Right kidney (tissue), 1 donor: Measurements from ENCODE around the gene LSM7.
"Not testable (repeated sequence)": the region's sequence is repeated elsewhere in the genome, so short reads cannot be mapped to it uniquely, and the experiment has no call there.

Experiments
- DNase-seq: peaks from one replicate; pipeline ENCODE4 v3.0.0-alpha.2; 2016

Gene LSM7

DNA sequence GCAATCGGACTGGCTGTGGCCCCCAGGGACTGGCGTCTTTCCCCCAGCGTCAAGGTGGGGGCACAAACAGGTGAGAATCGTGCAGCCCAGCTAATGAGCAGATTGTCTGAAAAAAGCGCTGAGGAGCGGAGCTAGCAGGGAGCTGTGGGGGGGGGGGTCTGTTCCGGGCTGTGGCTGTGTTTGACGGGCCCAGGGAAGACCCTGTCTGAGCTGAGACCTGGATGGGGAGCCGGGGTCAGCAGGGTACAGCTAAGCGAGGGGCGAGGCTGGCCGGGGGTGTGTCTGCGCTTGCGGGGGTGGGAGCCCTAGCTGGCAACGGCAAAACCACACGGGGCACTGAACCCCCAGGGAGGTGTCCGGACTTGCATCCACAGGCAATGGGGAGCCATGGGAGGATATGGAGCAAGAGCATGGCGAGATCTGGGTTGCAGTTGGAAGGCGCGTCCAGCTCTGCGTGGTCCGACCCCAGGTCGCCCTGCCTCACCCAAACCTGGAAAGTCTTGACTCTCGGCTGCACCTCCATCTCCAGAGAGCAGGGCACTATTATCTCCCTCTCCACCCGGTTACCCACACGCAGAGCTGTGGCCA lies 25.1 kb downstream of the LSM7 start:
- no peak for DNase-seq

- peak; percentile 76 for DNase-seq
Measured at GRCh38 chr19:2302319-2303210, 25.8 kb downstream of the LSM7 start.

- no peak for DNase-seq
Measured at GRCh38 chr19:2300533-2300932, 27.9 kb downstream of the LSM7 start.

DNA sequence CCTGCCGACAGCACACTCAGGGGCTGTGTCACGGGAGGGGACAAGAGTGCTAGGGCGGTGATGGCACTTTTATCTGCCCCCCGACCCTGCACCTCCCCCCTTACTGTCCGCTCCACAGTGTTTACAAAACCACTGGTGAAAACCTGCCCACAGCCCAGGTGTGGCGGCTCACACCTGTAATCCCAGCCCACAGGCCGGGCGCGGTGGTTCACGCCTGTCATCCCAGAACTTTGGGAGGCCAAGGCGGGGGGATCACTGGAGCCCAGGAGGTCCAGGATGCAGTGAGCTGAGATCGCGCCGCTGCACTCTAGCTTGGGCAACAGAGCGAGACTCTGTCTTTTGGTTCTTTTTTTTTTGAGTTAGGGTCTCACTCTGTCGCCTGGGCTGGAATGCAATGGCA lies 32.2 kb downstream of the LSM7 start:
- DNase-seq: peak; percentile 3

DNA sequence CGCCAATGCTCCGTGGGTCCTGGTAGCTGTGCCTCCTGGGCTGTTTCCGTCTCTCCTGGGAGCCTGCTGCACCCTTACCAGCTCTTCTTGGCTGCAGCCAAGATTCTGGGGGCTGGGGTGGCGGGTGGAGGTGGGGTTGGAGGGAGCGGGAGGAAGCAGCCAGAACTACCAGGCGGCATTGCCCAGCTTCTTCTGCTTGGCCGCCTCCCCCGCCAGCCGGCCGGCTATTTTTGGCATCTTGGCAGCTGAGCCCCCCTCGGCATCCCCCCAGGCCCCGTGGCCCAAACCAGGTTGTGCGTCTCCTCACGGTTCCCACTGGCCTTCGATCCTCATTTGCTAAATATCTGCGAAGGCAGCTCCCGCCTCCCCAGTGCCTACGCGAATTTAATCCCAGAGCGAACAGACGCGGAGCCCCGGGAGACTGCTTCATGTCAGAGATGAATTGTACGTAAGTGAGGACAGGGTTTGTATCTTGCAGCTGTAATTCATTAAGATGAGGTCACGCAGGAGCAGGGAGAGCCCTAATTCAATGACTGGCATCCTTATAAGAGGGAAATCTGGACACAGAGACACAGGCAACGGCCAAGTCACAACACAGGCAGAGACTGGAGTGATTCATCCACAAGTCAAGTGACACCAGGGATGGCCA lies 33.6 kb downstream of the LSM7 start:
- no peak for DNase-seq

GRCh38 chr19:2291185-2291751 lies 37.1 kb downstream of the LSM7 start:
- DNase-seq: peak; percentile 74

- DNase-seq: peak; percentile 69
Measured at GRCh38 chr19:2290441-2291184, 37.8 kb downstream of the LSM7 start.

GRCh38 chr19:2289714-2290435 lies 38.5 kb downstream of the LSM7 start:
- DNase-seq: peak; percentile 60

DNA sequence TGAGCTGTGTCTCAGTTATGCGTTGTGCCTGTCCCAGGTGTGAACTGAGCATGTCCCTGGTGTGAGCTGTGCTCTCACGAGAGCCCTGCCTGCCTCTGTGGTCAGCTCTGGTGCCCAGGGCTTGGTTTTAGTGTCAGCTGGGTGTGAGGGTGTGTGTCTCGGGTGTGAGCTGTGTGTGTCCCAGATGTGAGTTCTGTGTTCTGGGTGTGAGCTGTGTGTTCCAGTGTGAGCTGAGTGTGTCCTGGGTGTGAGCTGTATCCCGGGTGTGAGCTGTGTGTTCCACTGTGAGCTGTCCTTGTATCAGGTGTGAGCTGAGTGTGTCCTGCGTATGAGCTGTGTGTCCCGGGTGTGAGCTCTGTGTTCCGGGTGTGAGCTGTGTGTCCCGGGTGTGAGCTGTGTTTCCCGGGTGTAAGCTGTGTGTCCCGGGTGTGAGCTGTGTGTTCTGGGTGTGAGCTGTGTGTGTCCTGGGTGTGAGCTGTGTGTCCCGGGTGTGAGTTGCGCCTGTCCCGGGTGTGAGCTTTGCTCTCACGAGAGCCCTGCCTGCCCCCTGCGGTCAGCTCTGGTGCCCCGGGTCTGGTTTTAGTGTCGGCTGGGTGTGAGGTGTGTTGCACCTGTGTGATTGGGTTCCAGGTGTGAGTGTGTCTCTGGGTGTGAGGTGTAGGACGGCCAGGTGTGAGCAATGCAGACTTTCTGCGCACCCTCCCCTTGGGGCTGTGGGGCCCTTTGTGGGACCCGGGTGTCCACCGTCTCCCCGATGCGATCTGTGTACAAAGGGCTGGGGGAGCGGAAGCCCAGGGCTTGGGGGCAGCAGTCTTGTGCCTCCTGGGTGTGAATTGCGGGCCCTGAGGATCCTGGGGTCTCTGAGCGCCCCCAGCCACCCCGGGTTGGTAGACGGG lies 39.3 kb downstream of the LSM7 start:
- DNase-seq: no peak

DNA sequence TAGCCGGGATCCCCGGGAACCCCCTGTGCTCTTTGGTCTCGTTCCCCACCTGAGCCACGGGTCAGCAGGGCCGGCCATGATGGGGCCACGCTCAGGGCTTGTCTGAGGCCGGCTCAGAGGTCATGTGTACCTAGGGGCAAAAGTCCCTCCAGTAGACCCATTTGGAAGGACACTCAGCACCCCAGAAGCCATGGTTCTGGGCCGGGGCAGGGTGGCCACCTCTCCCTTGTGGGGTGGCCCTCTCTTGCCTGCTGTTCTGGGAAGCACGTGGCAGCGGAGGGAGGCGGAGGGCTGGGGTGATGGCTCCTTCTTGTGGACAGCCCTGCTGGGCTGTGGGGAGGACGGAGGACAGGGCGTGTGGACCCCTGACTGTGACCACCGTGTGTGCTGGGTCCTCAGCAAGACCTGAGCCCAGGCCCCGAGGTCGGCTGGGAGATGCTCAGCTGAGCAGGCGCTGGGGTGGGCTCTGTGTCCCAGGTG lies 40.0 kb downstream of the LSM7 start:
- no peak for DNase-seq

DNA sequence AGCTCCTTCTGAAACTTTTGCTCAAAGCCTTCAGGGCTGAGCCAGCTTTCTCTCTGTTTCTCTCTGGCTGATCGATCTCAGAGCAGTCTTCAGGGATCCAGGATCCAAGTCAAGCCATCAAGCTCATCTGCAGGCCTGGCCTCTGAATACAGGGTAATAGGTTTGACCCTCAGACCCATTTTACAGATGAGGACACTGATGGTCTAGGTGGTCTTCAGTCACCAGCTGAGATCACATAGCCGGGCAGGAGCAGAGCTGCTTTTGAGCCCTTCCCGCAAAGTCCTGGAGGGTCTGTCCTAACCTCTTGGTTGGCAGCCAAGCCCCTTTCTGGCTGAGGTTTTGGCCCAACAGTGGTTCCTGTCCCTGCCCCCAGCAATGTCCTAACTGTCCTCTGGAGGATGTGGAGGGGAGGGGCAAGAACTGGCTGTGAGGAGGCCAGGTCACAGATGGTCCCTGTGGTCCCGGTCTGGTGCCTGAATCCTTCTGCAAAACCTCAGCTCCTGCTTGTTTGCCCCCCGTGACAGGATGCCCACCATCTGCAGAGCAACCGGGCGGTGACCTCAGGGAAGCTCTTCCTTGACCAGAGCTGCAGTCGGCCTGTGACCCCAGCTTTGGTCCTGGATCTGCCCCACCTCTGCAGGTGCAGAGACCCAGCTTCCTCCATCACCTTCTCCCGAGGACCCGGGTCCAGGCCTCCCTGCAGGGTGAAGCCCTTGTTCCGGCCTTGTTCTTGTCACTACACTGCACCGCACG lies 40.6 kb downstream of the LSM7 start:
- no peak for DNase-seq

GRCh38 chr19:2286402-2287140 lies 41.8 kb downstream of the LSM7 start:
- DNase-seq: no peak

DNA sequence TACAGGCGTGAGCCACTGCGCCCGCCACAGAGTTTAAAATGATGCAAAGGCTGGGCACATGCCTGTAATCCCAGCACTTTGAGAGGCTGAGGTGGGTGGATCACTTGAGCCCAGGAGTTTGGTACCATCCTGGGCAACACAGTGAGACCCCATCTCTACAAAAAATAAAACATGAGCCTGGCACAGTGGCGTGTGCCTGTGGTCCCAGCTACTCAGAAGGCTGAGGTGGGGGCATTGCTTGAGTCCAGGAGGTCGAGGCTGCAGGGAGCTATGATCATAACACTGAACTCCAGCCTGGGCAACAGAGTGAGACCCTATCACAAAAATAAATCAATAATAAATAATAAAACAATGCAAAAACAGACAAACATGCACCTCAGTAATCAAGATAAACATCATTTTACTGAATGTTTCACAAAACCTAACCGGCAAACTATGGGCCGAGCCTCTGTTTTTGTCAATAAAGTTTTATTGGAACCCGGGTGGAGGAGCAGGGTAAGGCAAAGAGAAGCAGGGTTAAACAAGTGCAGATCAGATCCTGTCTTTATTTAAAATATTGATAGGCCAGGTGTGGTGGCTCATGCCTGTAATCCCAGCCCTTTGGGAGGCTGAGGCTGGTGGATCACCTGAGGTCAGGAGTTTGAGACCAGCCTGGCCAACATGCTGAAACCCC lies 44.4 kb downstream of the LSM7 start:
- no peak for DNase-seq

GRCh38 chr19:2282862-2283237 lies 45.5 kb downstream of the LSM7 start:
- DNase-seq: no peak

DNA sequence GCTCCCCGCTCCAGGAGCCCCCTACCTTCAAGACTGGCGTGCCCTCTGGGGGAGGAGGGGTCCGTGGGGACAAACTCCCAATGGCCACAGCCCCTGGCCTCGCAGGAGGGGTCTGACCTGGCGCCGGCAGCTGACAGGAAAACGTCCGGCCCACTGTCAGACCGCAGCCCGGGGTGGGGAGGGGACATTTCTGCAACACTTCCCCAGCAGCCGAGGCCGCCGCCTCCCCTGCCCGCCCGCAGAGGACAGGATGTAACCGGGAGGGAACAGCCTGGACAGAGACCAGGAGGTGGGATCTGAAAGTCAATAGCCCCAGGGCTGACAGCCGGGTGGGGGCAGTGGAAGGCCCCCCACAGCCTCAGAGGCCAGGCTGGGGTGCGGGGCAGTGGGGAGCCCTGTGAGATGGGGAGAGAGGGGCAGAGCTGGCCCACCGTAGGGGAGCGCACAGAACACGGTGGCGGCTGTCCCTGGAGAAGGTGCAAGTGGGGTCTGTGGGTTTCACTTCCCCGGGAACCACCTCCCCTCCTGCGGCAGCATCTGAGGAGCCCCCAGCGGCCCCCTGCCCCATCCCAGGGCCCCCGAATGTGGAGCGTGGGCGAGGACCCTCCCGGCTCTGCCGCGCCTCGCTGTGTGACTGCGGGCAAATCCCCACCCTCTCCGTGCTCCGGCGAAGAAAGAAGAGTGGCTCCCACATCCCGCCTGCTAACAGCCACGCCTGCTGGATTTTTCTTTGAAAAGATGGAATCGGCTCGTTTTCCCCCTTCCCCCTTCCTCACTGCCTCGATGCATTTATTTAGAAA lies 46.1 kb downstream of the LSM7 start, which contains the start of gene PEAK3:
PEAK3 (minus strand) TSS at position 114 of the 800 bp plus-strand sequence. CDS start 1,244 bp downstream, outside the sequence.
- peak; percentile 56 for DNase-seq

DNA sequence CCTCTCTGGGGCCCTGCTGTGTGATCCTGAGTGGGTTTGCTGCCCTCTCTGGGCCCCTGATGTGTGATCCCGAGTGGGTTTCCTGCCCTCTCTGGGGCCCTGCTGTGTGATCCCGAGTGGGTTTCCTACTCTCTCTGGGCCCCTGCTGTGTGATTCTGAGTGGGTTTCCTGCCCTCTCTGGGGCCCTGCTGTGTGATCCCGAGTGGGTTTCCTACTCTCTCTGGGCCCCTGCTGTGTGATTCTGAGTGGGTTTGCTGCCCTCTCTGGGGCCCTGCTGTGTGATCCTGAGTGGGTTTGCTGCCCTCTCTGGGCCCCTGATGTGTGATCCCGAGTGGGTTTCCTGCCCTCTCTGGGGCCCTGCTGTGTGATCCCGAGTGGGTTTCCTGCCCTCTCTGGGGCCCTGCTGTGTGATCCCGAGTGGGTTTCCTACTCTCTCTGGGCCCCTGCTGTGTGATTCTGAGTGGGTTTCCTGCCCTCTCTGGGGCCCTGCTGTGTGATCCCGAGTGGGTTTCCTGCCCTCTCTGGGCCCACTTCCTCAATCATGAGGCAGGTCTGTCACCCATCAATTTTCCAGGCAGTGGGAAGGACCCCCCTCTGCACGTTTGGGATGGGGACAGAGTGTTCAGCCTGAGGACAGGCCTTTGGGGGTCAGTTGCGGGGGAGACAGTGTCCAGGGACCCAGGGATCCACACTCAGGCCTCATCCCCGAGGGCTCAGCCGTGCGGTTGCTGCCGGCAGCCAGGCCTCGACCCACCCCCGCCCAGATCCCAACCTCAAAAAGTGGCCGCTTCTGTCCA lies 46.9 kb downstream of the LSM7 start:
- not testable (repeated sequence) for DNase-seq
